C4-2B (cell line): ENCODE measurements around the gene GAL.

Source experiments
- H3K27ac ChIP-seq: fragments of 450-650 bp; 2 replicates; pipeline ENCODE4 v1.5.1; 2017
- ZFX ChIP-seq: fragments of 450-650 bp; IDR thresholded peaks from 2 replicates; pipeline ENCODE4 v1.6.1; 2017
- TF ChIP-seq, protein P1 (sequence below): fragments of 450-650 bp; conservative IDR thresholded peaks from 2 replicates; pipeline ENCODE4 v1.5.1; 2017; ENCODE audit warnings: mild to moderate bottlenecking

GAL gene

DNA sequence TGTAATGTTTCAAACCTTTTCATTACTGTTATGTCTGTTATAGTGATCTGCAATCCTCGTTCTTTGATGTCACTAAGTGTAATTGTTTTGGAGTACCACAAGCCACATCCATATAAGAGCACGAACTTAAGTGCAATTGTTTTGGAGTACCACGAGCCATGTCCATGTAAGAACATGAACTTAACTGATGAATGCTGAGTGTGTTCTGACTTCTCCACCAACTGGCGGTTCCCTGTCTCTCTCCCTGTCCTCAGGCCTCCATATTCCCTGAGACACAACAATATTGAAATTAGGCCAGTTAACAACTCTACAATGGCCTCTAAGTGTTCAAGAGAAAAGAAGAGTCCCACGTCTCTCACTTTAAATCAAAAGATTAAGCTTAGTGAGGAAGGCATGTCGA lies 43.4 kb downstream of the GAL start:
- no peak overlapping the region for H3K27ac ChIP-seq
- TF ChIP-seq, protein P1, sequence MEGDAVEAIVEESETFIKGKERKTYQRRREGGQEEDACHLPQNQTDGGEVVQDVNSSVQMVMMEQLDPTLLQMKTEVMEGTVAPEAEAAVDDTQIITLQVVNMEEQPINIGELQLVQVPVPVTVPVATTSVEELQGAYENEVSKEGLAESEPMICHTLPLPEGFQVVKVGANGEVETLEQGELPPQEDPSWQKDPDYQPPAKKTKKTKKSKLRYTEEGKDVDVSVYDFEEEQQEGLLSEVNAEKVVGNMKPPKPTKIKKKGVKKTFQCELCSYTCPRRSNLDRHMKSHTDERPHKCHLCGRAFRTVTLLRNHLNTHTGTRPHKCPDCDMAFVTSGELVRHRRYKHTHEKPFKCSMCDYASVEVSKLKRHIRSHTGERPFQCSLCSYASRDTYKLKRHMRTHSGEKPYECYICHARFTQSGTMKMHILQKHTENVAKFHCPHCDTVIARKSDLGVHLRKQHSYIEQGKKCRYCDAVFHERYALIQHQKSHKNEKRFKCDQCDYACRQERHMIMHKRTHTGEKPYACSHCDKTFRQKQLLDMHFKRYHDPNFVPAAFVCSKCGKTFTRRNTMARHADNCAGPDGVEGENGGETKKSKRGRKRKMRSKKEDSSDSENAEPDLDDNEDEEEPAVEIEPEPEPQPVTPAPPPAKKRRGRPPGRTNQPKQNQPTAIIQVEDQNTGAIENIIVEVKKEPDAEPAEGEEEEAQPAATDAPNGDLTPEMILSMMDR: peak; percentile 21
- TF ChIP-seq ZFX: no peak

DNA sequence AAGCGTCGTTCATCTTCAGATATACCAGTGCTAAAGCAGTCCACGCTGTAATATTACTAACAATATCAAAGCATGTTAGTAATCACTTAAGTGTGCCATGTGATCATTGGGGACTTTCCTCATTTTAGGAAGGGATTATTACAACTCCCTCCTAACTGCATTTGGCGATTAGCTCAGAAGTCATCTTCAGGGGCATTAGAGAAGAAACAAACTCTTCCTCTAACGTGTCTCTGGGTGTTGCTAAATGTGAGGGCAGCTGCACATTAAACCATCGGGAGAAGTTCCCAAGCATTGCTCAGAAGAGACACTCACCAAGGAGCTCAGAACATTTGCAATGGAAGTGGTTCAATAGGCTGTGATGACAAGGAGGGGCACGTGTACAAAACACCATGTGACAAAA lies 49.8 kb downstream of the GAL start:
- TF ChIP-seq, protein P1: no peak
- TF ChIP-seq ZFX: no peak
- H3K27ac ChIP-seq: no peak overlapping the region

DNA sequence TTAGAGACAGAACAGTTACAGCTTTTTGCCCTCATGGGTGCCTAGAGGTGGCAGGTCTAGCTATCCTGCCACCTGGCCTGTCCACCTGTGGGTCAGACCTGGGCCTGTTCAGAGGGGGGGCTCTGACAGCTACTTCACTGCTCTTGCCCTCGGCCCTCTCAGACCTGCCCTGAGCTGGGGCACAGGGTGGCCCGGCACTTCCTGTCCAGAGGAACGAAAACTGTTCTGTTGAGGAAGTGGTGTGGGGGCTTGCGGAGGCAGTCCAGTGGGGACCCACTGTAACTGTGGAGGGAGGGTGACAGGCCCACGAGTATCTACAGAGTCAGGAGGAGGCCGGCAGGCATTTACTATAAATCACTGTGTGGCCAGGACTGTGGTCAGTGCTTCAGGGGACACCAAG lies 50.8 kb downstream of the GAL start:
- H3K27ac ChIP-seq: no peak overlapping the region
- TF ChIP-seq ZFX: no peak
- TF ChIP-seq, protein P1: no peak

DNA sequence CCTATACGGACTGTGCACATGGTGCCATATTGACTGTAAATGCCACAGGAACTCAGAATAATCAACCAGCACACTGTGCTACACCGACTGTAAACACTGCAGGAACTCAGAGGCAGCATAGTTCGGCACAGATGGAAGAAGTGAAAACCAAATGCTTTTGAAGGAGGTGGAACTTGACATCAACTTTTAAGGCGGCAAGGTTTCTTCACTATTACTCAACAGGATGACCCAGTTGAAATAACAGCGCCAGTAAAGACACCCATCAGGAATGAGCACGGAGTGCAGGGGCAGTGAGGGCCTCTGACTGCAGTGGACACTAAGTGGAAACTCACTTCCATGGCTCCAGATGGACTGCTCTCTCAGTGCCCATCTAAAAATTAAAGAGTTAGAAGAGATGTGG lies 51.3 kb downstream of the GAL start:
- TF ChIP-seq, protein P1: no peak
- TF ChIP-seq ZFX: no peak
- no peak overlapping the region for H3K27ac ChIP-seq
